ENCODE results near the gene GPC3. TPM values are rescaled to one million over a fixed set of nuclear protein-coding genes. Genes with fewer than 3 reads are reported as not detected.
"Not testable (repeated sequence)": the region's sequence is repeated elsewhere in the genome, so short reads cannot be mapped to it uniquely, and the experiment has no call there.

Gene GPC3
- total RNA-seq, 4 donors from 2014 or later: 3.3 to 172 (median 21.2) TPM

DNA sequence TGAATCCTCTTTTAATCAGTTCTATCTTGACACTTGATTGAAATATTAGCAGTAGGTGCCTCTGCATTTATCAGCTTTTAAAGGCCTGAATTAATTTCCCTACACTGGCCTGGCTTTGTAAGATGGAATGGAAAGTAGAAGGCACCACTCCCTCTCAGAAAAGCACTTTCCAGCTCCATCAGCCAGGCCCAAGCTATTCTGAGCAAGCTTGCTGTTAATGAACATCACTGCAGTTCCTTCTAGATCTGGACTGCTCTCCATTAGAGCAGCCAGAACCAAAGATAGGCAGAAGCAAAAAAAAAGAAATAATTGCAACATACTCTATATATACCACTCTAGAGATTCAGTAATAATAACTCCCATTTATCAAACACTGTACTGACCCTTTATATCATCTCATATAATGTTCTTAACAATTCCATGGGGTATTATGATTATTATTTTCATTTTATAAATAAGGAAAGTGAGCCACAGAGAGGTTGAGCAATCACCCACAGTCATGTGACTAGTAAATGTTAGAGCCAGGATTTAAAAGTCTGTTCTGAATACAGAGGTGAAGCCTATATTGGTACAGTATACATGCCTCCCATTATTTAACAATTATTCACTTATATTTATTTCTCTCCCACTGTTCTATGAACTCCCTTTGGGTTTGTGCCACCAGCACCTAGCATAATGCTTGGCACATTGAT, 39.4 kb upstream of the GPC3 start:
- no peak for TF ChIP-seq POLR2A (IDR thresholded peaks at IDR 0.05)
- Histone ChIP-seq H3K27ac (no peak overlapping the region), H3K4me1 (no peaks in the 10 kb centered on the region), H3K4me3 (no peak overlapping the region), H3K36me3 (no peaks in the 10 kb centered on the region), H3K9me3 (no peaks in the 10 kb centered on the region), H3K27me3 (no peaks in the 10 kb centered on the region)
- intact Hi-C loops (cut with DNase I; ENCODE audit: low total_unique reads): no loop called here
- DNase-seq: no peak

DNA sequence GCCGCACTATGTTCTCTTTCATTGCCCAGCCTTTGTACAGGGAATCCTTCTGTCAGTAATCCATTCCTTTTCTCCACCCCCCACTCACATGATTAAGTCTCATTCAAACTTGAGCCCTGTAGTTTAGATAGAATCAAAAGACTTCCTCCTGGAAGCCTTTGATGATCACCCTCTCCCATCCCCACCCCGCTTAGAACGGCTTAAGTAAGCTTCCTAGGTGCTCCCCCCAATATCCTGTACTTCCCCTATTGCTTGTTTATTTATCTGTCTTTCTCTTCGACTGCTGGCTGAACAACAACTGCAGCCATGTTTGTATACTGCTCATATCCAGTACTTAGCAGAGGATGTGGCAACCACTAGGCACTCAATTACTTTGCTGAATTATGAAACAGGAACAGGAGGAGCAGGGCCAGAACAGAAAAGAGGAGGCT, 38.5 kb upstream of the GPC3 start:
- DNase-seq: no peak
- H3K27me3 ChIP-seq: no peaks in the 10 kb centered on the region
- TF ChIP-seq, protein P1, sequence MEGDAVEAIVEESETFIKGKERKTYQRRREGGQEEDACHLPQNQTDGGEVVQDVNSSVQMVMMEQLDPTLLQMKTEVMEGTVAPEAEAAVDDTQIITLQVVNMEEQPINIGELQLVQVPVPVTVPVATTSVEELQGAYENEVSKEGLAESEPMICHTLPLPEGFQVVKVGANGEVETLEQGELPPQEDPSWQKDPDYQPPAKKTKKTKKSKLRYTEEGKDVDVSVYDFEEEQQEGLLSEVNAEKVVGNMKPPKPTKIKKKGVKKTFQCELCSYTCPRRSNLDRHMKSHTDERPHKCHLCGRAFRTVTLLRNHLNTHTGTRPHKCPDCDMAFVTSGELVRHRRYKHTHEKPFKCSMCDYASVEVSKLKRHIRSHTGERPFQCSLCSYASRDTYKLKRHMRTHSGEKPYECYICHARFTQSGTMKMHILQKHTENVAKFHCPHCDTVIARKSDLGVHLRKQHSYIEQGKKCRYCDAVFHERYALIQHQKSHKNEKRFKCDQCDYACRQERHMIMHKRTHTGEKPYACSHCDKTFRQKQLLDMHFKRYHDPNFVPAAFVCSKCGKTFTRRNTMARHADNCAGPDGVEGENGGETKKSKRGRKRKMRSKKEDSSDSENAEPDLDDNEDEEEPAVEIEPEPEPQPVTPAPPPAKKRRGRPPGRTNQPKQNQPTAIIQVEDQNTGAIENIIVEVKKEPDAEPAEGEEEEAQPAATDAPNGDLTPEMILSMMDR (IDR thresholded peaks at IDR 0.05): no peak
- TF ChIP-seq POLR2A (IDR thresholded peaks at IDR 0.05): no peak
- H3K36me3 ChIP-seq: no peaks in the 10 kb centered on the region
- intact Hi-C loops (cut with DNase I; ENCODE audit: low total_unique reads): no loop called here
- H3K27ac ChIP-seq: no peak overlapping the region
- no peaks in the 10 kb centered on the region for H3K4me1 ChIP-seq
- no peak overlapping the region for H3K4me3 ChIP-seq
- no peaks in the 10 kb centered on the region for H3K9me3 ChIP-seq

DNA sequence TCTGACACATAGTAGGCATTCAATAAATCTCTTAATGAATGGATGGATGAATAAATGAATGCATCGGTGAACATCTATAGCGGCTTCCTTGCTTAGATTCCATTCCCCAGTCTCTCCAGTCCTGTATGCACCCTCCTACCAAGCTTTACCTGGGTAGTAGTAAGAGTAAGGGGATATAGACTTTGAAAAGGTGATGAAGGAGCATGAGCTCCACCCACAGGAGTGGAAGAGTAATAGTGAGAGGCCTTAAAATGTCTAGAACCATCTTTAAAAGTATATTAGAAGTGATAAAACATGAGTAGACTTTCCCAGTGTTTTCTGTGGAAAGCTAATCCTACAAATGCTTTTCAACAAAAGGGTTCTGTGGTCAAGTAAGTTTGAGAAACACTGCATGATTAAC, 35.5 kb upstream of the GPC3 start:
- H3K4me3 ChIP-seq: no peak overlapping the region
- intact Hi-C loops (cut with DNase I; ENCODE audit: low total_unique reads): no loop called here
- H3K27me3 ChIP-seq: no peaks in the 10 kb centered on the region
- H3K4me1 ChIP-seq: no peaks in the 10 kb centered on the region
- no peak for DNase-seq
- no peak overlapping the region for H3K27ac ChIP-seq
- no peaks in the 10 kb centered on the region for H3K36me3 ChIP-seq
- TF ChIP-seq POLR2A (IDR thresholded peaks at IDR 0.05): no peak
- TF ChIP-seq, protein P1 (IDR thresholded peaks at IDR 0.05): no peak
- no peaks in the 10 kb centered on the region for H3K9me3 ChIP-seq

DNA sequence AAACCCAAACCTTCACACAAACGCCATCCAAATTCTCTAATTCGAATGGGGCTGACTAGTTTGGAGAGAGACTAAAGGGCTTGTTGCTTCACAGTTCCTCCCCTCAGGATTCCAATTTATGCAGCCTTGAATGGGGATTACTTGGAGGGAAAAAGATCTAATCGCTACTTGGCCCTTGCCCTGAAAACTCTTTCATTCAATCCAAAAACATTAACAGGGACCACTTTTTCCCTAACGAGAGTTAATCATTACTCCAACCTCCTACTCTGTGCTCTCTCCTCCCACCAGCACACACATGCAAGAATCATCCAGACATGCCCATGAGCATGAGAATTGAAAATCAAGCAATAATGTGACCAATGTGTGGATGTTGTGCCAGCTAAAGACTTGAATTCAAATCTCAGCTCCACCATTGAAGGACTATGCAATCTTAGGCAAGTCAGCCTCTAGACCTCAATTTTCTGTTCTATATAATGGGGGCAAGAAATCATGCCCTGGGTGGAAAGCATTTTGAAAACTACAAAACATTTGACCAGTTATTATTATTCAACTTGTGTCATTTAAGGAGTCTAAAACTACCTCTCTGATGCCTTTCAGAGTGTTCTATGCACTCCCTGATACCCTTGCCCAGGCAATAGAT, 34.3 kb upstream of the GPC3 start:
- Histone ChIP-seq H3K36me3 (no peaks in the 10 kb centered on the region), H3K27ac (no peak overlapping the region), H3K4me3 (no peak overlapping the region), H3K9me3 (no peaks in the 10 kb centered on the region), H3K4me1 (no peaks in the 10 kb centered on the region), H3K27me3 (no peaks in the 10 kb centered on the region)
- TF ChIP-seq, protein P1 (IDR thresholded peaks at IDR 0.05): no peak
- no peak for TF ChIP-seq POLR2A (IDR thresholded peaks at IDR 0.05)
- no peak for DNase-seq
- intact Hi-C loops (cut with DNase I; ENCODE audit: low total_unique reads): no loop called here

DNA sequence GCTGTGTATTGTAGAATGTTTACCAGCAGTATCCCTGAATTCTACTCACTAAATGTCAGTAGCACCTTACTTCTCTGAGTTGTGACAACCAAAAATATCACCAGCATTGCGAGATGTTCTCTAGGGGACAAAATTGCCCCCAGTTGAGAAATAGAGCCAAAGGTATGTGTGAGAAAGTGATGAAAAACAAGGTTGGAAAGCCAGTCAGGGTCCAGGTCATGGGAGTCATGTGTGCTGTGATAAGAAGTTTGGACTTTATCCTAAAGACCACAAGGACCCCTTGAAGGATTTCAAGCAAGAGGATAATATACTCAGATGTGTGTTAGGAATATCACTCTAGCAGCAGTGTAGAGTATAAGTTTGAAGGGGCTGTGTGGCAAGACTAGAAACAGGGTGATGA, 30.9 kb upstream of the GPC3 start:
- DNase-seq; H3K9me3 ChIP-seq; H3K27me3 ChIP-seq; H3K4me3 ChIP-seq; intact Hi-C loops (cut with DNase I; ENCODE audit: low total_unique reads); H3K4me1 ChIP-seq; H3K27ac ChIP-seq; H3K36me3 ChIP-seq: not testable (repeated sequence)

DNA sequence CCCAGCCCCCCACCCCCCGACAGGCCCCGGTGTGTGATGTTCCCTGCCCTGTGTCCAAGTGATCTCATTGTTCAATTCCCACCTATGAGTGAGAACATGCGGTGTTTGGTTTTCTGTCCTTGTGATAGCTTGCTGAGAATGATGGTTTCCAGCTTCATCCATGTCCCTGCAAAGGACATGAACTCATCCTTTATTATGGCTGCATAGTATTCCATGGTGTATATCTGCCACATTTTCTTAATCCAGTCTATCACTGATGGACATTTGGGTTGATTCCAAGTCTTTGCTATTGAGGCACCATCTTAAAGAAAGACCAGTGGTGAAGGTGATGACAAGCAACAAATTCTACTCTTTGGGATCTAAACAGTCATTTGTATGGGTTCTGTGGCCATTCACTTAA, 30.1 kb upstream of the GPC3 start:
- H3K27ac ChIP-seq; H3K36me3 ChIP-seq; H3K27me3 ChIP-seq; H3K9me3 ChIP-seq; H3K4me1 ChIP-seq; H3K4me3 ChIP-seq; intact Hi-C loops (cut with DNase I; ENCODE audit: low total_unique reads); DNase-seq: not testable (repeated sequence)
